Measurements from ENCODE around the gene SCN5A.

Gene SCN5A

DNA sequence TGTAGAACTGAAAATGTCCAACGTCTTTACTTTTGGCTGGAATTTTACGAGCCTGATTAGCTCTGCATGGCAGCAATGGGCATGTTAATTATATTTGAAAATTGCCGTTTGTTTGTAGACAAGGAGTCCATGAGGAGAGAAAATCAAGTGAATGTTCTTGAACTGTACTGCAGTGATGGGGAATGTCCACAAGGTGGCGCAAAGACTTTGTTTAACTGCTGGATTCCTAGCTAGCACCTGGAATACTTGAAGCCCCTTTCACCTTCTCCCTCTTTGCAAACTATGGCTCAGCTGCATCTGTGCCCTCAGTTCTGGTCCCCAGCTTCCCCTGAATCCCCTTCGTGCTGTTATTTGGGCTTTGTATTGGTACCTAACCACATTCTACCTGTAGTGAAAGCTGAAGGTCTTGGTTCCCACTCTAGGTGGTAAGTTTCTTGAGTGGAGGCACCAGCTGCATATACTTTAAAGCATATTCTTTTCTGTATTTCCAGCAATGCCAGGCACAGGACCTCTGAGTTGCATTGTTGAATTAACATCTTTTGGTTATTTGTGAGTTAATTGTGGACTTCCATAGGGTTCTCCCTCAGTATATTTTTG, 128.0 kb downstream of the SCN5A start (continued):
- TF ChIP-seq, protein P1, sequence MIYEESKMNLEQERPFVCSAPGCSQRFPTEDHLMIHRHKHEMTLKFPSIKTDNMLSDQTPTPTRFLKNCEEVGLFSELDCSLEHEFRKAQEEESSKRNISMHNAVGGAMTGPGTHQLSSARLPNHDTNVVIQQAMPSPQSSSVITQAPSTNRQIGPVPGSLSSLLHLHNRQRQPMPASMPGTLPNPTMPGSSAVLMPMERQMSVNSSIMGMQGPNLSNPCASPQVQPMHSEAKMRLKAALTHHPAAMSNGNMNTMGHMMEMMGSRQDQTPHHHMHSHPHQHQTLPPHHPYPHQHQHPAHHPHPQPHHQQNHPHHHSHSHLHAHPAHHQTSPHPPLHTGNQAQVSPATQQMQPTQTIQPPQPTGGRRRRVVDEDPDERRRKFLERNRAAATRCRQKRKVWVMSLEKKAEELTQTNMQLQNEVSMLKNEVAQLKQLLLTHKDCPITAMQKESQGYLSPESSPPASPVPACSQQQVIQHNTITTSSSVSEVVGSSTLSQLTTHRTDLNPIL (CRISPR knock-in tag; IDR thresholded peaks at IDR 0.05; ENCODE audit: low read depth), result no peak
- TF ChIP-seq, protein P2, sequence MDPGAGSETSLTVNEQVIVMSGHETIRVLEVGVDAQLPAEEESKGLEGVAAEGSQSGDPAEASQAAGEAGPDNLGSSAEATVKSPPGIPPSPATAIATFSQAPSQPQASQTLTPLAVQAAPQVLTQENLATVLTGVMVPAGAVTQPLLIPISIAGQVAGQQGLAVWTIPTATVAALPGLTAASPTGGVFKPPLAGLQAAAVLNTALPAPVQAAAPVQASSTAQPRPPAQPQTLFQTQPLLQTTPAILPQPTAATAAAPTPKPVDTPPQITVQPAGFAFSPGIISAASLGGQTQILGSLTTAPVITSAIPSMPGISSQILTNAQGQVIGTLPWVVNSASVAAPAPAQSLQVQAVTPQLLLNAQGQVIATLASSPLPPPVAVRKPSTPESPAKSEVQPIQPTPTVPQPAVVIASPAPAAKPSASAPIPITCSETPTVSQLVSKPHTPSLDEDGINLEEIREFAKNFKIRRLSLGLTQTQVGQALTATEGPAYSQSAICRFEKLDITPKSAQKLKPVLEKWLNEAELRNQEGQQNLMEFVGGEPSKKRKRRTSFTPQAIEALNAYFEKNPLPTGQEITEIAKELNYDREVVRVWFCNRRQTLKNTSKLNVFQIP (CRISPR knock-in tag; IDR thresholded peaks at IDR 0.05; ENCODE audit: borderline replicate concordance, low read depth), result no peak

DNA sequence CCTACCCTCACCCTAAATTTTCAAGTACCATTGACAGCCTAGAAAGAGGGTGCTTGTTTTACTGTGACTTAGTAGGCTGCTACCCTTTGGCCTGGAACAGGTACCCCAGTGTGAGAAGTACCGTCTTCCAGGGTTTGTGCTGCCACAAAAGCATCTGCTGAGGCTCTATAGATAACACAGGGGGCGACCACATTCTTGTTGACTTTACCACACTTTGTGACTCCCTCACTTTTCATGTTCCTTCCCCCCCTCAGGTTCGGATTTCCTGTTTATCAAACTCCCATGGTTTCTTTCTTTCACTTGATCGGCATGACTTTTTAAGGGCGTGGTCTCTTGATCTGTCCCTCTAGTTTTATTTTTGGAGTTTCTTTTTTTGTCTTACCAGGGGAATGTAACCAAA, 129.8 kb downstream of the SCN5A start:
- no peak for ATAC-seq

DNA sequence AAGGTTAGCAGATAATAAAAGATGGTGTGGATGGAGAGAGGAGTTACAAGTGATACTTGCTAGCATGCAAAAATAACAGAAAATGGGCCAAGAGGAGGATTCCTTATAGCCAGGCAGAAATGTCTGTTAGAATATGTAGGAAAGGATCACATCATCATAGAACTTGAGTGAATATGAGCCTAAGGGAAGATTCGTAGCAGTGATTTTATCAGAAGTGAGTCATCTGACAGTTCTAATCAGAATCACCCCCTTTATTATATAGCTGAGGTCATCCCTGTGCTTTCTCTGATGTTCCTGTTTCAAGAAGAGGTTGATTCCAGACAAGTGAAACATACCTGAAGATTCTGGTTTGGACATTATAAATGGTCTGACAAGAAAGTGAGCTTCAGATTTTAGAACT, 130.5 kb downstream of the SCN5A start:
- TF ChIP-seq, protein P3, sequence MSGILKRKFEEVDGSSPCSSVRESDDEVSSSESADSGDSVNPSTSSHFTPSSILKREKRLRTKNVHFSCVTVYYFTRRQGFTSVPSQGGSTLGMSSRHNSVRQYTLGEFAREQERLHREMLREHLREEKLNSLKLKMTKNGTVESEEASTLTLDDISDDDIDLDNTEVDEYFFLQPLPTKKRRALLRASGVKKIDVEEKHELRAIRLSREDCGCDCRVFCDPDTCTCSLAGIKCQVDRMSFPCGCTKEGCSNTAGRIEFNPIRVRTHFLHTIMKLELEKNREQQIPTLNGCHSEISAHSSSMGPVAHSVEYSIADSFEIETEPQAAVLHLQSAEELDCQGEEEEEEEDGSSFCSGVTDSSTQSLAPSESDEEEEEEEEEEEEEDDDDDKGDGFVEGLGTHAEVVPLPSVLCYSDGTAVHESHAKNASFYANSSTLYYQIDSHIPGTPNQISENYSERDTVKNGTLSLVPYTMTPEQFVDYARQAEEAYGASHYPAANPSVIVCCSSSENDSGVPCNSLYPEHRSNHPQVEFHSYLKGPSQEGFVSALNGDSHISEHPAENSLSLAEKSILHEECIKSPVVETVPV (CRISPR knock-in tag; IDR thresholded peaks at IDR 0.05), result no peak
- peak; percentile 65 for TF ChIP-seq ISL1 (CRISPR knock-in tag; IDR thresholded peaks at IDR 0.05)
- ATAC-seq, result peak; percentile 99

More for the DNA sequence above, 129.8 kb downstream of the SCN5A start:
- TF ChIP-seq PPARA (CRISPR knock-in tag; IDR thresholded peaks at IDR 0.05; ENCODE audit: borderline replicate concordance), result no peak
- TF ChIP-seq, protein P4, sequence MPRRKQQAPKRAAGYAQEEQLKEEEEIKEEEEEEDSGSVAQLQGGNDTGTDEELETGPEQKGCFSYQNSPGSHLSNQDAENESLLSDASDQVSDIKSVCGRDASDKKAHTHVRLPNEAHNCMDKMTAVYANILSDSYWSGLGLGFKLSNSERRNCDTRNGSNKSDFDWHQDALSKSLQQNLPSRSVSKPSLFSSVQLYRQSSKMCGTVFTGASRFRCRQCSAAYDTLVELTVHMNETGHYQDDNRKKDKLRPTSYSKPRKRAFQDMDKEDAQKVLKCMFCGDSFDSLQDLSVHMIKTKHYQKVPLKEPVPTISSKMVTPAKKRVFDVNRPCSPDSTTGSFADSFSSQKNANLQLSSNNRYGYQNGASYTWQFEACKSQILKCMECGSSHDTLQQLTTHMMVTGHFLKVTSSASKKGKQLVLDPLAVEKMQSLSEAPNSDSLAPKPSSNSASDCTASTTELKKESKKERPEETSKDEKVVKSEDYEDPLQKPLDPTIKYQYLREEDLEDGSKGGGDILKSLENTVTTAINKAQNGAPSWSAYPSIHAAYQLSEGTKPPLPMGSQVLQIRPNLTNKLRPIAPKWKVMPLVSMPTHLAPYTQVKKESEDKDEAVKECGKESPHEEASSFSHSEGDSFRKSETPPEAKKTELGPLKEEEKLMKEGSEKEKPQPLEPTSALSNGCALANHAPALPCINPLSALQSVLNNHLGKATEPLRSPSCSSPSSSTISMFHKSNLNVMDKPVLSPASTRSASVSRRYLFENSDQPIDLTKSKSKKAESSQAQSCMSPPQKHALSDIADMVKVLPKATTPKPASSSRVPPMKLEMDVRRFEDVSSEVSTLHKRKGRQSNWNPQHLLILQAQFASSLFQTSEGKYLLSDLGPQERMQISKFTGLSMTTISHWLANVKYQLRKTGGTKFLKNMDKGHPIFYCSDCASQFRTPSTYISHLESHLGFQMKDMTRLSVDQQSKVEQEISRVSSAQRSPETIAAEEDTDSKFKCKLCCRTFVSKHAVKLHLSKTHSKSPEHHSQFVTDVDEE (CRISPR knock-in tag; IDR thresholded peaks at IDR 0.05), result no peak
- TF ChIP-seq, protein P2 (CRISPR knock-in tag; IDR thresholded peaks at IDR 0.05; ENCODE audit: borderline replicate concordance, low read depth), result no peak

DNA sequence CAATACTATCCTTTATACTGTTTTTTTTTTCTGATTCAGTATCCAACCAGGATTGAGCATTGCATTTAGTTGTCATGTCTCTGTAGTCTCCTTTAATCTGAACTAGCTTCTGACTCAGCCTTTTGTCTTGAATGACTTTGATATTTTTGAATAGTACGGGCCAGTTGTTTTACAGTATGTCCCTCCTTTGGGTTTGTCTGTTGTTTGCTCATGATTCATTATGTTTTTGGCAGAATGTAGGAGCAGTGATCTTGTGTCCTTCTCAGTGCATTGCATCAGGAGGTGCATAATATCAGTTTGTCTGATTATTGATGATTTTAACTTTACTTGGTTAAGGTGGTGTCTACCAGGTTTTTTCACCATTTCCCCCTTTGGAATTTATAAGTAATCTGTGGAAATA, 132.8 kb downstream of the SCN5A start:
- no peak for ATAC-seq
- TF ChIP-seq, protein P1 (CRISPR knock-in tag; IDR thresholded peaks at IDR 0.05; ENCODE audit: low read depth), result no peak
- TF ChIP-seq ZNF70 (CRISPR knock-in tag; IDR thresholded peaks at IDR 0.05) (no peak), ZFP30 (CRISPR knock-in tag; IDR thresholded peaks at IDR 0.05) (no peak), ARNTL (CRISPR knock-in tag; IDR thresholded peaks at IDR 0.05; ENCODE audit: borderline replicate concordance, low read depth) (no peak), ZC3H10 (CRISPR knock-in tag; IDR thresholded peaks at IDR 0.05) (no peak), BACH2 (CRISPR knock-in tag; IDR thresholded peaks at IDR 0.05; ENCODE audit: borderline replicate concordance) (no peak), ZNF8 (CRISPR knock-in tag; IDR thresholded peaks at IDR 0.05) (no peak), CSDC2 (CRISPR knock-in tag; IDR thresholded peaks at IDR 0.05) (no peak), PPARA (CRISPR knock-in tag; IDR thresholded peaks at IDR 0.05; ENCODE audit: borderline replicate concordance) (no peak), ESRRG (CRISPR knock-in tag; IDR thresholded peaks at IDR 0.05) (no peak), TOX (CRISPR knock-in tag; IDR thresholded peaks at IDR 0.05; ENCODE audit: borderline replicate concordance) (no peak), OSR1 (CRISPR knock-in tag; IDR thresholded peaks at IDR 0.05) (no peak), ZNF565 (CRISPR knock-in tag; conservative IDR thresholded peaks at IDR 0.05; ENCODE audit: low read depth) (no peak), GLIS3 (CRISPR knock-in tag; IDR thresholded peaks at IDR 0.05) (no peak), ZFP3 (CRISPR knock-in tag; IDR thresholded peaks at IDR 0.05) (no peak)
- TF ChIP-seq, protein P2 (CRISPR knock-in tag; IDR thresholded peaks at IDR 0.05; ENCODE audit: borderline replicate concordance, low read depth), result no peak
- TF ChIP-seq, protein P4 (CRISPR knock-in tag; IDR thresholded peaks at IDR 0.05), result no peak

All from SK-N-SH treated with all-trans-retinoic acid at 6 μM for 48 hours (cell line).